ENCODE results near the gene TBC1D5.
"Not testable (repeated sequence)": the region's sequence is repeated elsewhere in the genome, so short reads cannot be mapped to it uniquely, and the experiment has no call there.

TBC1D5 gene

GRCh38 chr3:17714473-17714872 is 28.0 kb downstream of the TBC1D5 start:
- no peak for DNase-seq (ENCODE audit: low read depth in 2 of 2)

DNA sequence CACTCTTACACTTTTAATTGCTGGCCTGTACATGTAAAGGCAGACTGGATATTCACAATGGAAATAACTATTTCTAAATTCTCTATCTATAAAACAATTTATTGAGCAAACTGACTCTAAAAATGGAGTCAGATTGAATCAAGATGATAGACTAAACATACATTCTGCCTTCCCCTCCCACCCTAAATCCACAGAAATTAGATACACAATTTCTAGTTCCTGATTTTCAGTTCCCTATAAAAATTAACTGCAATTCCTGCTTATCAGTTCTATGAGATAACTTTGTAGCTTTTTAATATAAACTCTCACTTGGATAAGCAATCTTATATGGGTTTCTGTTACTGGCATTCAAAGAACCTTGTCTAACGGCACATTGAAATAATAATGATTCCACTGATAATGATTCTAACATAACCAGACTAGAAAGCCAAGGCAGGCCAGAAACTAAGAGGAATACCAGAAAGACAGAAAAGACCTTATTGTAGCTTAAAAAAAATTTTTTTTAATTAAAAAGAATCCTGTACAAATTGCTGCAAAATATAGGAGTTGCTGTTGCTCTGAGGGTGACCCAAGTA is 33.1 kb downstream of the TBC1D5 start:
- no peak for DNase-seq (ENCODE audit: low read depth in 2 of 2)

- peak; percentile 4 to 8 for DNase-seq (ENCODE audit: low read depth in 2 of 2)
Observed at GRCh38 chr3:17707813-17708543, 34.5 kb downstream of the TBC1D5 start.

GRCh38 chr3:17705991-17706390 is 36.4 kb downstream of the TBC1D5 start:
- DNase-seq (ENCODE audit: low read depth in 2 of 2), result not testable (repeated sequence)

- not testable (repeated sequence) for DNase-seq (ENCODE audit: low read depth in 2 of 2)
Observed at GRCh38 chr3:17699815-17700214, 42.6 kb downstream of the TBC1D5 start.

- DNase-seq (ENCODE audit: low read depth in 2 of 2), result not testable (repeated sequence)
Observed at GRCh38 chr3:17695665-17696064, 46.8 kb downstream of the TBC1D5 start.

DNA sequence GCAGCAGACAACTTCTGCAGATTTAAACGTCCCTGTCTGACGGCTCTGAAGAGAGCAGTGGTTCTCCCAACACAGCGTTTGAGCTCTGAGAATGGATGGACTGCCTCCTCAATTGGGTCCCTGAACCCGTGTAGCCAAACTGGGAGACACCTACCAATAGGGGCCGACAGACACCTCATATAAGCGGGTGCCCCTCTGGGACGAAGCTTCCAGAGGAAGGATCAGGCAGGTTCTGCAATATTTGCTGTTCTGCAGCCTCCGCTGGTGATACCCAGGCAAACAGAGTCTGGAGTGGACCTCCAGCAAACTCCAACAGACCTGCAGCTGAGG is 48.8 kb downstream of the TBC1D5 start:
- DNase-seq (ENCODE audit: low read depth in 2 of 2), result not testable (repeated sequence)

DNA sequence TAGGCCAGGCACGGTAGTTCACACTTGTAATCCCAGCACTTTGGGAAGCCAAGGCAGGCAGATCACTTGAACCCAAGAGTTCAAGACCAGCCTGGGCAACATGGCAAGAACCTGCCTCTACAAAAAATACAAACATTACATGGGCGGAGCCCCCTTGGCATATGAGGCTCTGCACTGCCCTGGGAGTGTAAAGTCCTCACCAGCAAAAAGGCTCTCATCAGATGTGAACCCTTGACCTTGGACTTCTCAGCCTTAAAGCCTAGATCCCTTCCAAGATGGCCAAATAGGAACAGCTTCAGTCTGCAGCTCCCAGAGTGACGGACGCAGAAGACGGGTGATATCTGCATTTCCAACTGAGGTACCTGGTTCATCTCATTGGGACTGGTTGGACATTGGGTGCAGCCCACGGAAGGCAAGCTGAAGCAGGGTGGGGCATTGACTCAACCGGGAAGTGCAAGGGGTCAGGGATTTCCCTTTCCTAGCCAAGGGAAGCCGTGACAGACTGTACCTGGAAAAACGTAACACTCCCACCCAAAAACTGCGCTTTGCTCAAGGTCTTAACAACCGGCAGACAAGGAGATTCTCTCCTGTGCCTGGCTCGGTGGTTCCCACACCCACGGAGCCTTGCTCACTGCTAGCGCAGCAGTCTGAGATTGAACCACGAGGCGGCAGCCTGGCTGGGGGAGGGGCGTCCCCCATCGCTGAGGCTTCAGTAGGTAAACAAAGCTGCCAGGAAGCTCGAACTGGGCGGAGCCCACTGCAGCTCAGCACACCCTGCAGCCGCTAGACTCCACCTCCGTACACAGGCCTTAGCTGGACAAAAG is 49.4 kb downstream of the TBC1D5 start:
- DNase-seq (ENCODE audit: low read depth in 2 of 2), result not testable (repeated sequence)

DNA sequence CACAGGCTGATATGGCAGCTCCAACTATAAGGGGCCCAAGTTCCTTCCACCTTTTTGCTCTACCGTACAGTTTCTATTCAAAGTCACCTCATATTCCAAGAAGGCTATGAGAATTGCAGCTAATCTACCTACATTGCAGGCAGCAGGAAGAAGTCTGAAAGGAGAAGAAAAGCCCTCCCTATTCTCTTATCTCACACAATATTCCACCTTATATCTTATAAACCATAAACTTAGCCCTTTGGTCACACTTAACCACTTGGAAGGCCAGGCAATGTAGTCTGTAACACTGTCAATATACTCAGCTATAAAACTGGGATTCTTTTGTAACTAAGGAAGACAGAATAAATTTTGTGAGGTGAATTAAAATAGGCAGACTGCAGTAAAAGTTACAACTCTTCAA is 54.9 kb downstream of the TBC1D5 start:
- DNase-seq (ENCODE audit: low read depth in 2 of 2), result no peak

GRCh38 chr3:17686613-17687012 is 55.8 kb downstream of the TBC1D5 start:
- no peak for DNase-seq (ENCODE audit: low read depth in 2 of 2)

- DNase-seq (ENCODE audit: low read depth in 2 of 2), result no peak
Observed at GRCh38 chr3:17683542-17684207, 58.8 kb downstream of the TBC1D5 start.

GRCh38 chr3:17680530-17680929 is 61.9 kb downstream of the TBC1D5 start:
- no peak for DNase-seq (ENCODE audit: low read depth in 2 of 2)

GRCh38 chr3:17678116-17678741 is 64.2 kb downstream of the TBC1D5 start:
- DNase-seq (ENCODE audit: low read depth in 2 of 2), result peak in 1 of 2 experiments; percentile 9

GRCh38 chr3:17674082-17674686 is 68.2 kb downstream of the TBC1D5 start:
- DNase-seq (ENCODE audit: low read depth in 2 of 2), result no peak

DNA sequence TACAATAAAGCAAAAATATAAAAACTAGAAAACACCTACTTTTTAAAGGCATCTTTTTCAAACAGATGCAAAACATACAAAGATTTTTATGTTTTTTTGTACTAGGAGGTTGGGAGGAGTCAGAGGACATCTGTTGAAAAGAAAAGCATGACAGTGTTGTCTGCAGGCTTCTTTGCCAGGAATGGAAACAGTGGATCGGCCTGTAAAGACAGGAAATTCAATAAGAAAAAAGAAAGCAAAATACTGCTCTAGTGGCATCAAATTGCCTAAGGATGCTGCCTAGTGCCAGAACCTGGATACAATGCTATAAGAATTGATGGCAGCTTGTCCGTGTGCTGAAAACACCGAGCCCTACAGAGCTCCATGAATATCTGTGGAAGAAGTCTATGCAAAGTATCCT is 69.9 kb downstream of the TBC1D5 start:
- DNase-seq (ENCODE audit: low read depth in 2 of 2), result no peak

DNA sequence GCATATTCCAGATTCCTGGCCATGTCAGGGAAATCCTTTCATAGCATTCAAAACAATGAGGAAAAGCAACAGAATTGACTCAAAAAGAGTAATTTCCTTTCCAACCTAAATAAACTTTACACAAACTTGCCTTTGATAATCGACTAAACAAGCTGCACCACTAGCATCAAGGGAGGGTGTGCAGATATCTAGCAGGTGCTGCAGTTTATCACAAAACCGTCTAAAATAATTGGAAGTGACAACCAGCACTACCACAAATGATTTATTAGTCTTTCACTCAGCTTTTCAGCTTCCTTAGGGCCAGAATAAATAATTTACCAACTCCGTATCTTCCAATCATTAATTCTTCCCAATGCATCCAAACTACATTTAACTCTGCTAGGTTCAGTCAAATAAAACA is 71.7 kb downstream of the TBC1D5 start:
- no peak for DNase-seq (ENCODE audit: low read depth in 2 of 2)

GRCh38 chr3:17664923-17665322 is 77.5 kb downstream of the TBC1D5 start:
- no peak for DNase-seq (ENCODE audit: low read depth in 2 of 2)

DNA sequence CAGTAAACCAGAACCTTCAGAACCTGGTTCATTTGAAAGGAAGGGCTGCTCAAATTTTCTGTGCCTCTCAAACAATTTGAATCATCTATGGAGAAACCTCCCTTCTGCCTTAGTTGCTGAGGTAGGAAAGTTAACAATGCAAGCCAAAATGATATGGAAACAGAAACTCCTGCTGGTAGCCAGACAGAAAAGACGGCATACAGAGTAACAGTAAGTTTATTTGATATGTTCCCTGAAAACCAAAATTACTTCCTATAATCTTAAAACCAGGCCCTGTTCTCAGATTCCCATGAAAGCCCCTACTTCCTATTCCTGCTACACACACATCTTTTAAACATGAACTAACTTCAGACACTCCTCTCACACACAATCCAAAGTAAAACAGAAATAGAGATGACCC is 86.2 kb downstream of the TBC1D5 start:
- DNase-seq (ENCODE audit: low read depth in 2 of 2), result no peak

DNA sequence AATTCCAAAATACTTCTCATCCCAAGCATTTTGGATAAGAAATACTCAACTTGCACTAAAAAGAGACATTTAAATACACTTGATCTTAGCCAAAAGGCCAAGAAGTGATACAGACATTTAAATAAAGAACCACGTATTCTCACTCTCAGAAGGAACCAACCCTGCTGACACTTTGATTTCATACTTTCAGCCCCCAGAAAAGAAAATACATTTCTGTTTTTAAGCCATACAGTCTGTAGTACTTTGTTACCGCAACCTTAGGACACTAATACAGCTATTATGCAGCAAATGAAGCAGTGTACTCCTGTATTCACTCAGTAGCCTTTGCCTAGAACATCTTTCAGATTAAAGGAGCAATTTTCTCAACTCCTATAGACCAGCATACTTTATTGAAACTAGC is 86.7 kb downstream of the TBC1D5 start:
- no peak for DNase-seq (ENCODE audit: low read depth in 2 of 2)

- DNase-seq (ENCODE audit: low read depth in 2 of 2), result not testable (repeated sequence)
Observed at GRCh38 chr3:17649748-17650147, 92.7 kb downstream of the TBC1D5 start.

- not testable (repeated sequence) for DNase-seq (ENCODE audit: low read depth in 2 of 2)
Observed at GRCh38 chr3:17648630-17649355, 93.6 kb downstream of the TBC1D5 start.

All from fibroblast of skin of left biceps (primary cell).